Pancreas (tissue), 10 donors: Measurements from ENCODE around the gene ZSWIM6. TPM values are rescaled to one million over a fixed set of nuclear protein-coding genes. Genes with fewer than 3 reads are reported as not detected.

Experiments
- ATAC-seq, 4 donors: fragments of 200-7000 bp; cut with Tn5 transposase; one replicate each; pipeline versions ENCODE4 v1.8.0 to v1.9.1; 2020; ENCODE audit warnings: mild to moderate bottlenecking in 4 of 4, moderate library complexity in 4 of 4
- DNase-seq, 6 donors: peaks; one replicate each; pipeline ENCODE4 v3.0.0-alpha.2; 2020
- FAIRE-seq: peaks from 2 replicates; lab custom pipeline; 2012; peaks lifted over from hg19 to GRCh38; lab: Jason Lieb, UNC
- H3K27ac ChIP-seq, 4 donors: fragments of 200-600 bp; sonication (generic); 1 replicate in 3 of 4; 2 replicates in 1 of 4; pipeline versions ENCODE4 v1.5.0 to v1.8.0; 2020
- H3K27me3 ChIP-seq, 4 donors: fragments of 200-600 bp; one replicate each; pipeline ENCODE4 v1.8.0; 2021
- H3K36me3 ChIP-seq, 3 donors: fragments of 200-600 bp; sonication (generic) in 1 of 3; one replicate each; pipeline versions ENCODE4 v1.5.0 to v1.8.0; 2020 to 2021
- H3K4me1 ChIP-seq, 3 donors: fragments of 200-600 bp; one replicate each; pipeline ENCODE4 v1.8.0; 2021
- H3K4me3 ChIP-seq, 4 donors: fragments of 200-600 bp; sonication (generic) in 2 of 4; one replicate each; pipeline versions ENCODE4 v1.5.0 to v1.8.0; 2020 to 2021
- H3K9me3 ChIP-seq, 4 donors: fragments of 200-600 bp; one replicate each; pipeline ENCODE4 v1.8.0; 2021
- WGBS, 2 donors: extraction: QIAGEN DNeasy Blood & Tissue Kit; methylation state at CpG; one replicate each; pipeline ENCODE4 v1.1.7; 2013; 5-methylcytosine and 5-hydroxymethylcytosine counted together
- intact Hi-C, 3 donors: fragments of 100-400 bp; cut with DNase I; formaldehyde crosslinking; loops; one replicate each; pipeline versions ENCODE4 v1.11.1 to v1.14.2; 2022
- polyA plus RNA-seq, 2 donors: library from polyadenylated mRNA; stranded (reverse); fragments of 200-250 nt; gene quantifications; one replicate each; pipeline ENCODE4 v1.2.3, GENCODE V29; 2013
- total RNA-seq, 6 donors: library from RNA; stranded (reverse); fragmentation: NEBNext Ultra II Directional in 4 of 6; extraction: Animal tissue kit (Norgen Biotek cat#: 25700) in 4 of 6; gene quantifications; one replicate each; pipeline versions ENCODE4 v1.2.1 to v1.2.4, GENCODE V29; 2021 to 2023
- TF ChIP-seq, protein P1 (sequence below), 4 donors: fragments of 200-600 bp; sonication (generic) in 3 of 4; IDR thresholded peaks; one replicate each; pipeline versions ENCODE4 v1.5.0 to v1.8.0; 2021; ENCODE audit warnings: antibody characterized with exemption in 4 of 4
- donor health status: healthy with polysubstance abuse.
- donor health status: DM: no; HTN: no; CAD: no; lungs with moderate emphysema.
- donor health status: DM: no; HTN: no; CAD: no.
- donor health status: control.
- donor health status: control.
- donor health status: Bipolar disorder and iron deficiency.
- donor health status: DM: yes; HTN: yes; CAD: no.
- donor health status: DM: no; HTN: no; CAD: no.
- donor health status: DM: no; HTN: no; CAD: no.
- donor health status: DM: yes; HTN: yes; CAD: no.

The ZSWIM6 gene
- total and polyA plus RNA-seq, 8 donors, result 3.6 to 12.9 (median 6.2) TPM

DNA sequence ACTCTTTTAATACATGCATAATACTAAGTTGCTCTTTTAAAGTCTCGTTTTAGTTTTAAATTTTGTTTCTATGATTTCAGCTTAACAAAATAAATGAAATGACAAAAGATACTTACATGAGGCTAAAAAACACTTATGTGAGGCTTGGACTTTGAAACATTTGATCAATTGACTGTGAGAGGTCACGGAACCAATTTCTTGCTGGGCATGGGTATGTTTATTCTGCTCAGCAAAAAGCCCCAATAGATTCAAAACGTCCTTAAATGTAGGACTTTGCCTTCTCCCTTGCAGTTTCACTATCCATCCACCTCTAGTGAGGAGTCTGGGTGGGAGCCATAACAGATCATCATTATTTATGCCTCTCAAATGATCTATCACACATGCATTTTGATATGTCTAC, 191.9 kb downstream of the ZSWIM6 start:
- H3K27ac ChIP-seq, result no peak overlapping the region
- no peaks in the 10 kb centered on the region for H3K4me1 ChIP-seq
- 65 to 66% methylated on average over 3 of the region's 3 CpGs for WGBS, 2 donors
- H3K27me3 ChIP-seq, result no peaks in the 10 kb centered on the region
- intact Hi-C loops, result no loop called here
- H3K36me3 ChIP-seq, result no peaks in the 10 kb centered on the region
- no peak for ATAC-seq
- TF ChIP-seq, protein P1, sequence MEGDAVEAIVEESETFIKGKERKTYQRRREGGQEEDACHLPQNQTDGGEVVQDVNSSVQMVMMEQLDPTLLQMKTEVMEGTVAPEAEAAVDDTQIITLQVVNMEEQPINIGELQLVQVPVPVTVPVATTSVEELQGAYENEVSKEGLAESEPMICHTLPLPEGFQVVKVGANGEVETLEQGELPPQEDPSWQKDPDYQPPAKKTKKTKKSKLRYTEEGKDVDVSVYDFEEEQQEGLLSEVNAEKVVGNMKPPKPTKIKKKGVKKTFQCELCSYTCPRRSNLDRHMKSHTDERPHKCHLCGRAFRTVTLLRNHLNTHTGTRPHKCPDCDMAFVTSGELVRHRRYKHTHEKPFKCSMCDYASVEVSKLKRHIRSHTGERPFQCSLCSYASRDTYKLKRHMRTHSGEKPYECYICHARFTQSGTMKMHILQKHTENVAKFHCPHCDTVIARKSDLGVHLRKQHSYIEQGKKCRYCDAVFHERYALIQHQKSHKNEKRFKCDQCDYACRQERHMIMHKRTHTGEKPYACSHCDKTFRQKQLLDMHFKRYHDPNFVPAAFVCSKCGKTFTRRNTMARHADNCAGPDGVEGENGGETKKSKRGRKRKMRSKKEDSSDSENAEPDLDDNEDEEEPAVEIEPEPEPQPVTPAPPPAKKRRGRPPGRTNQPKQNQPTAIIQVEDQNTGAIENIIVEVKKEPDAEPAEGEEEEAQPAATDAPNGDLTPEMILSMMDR (IDR thresholded peaks at IDR 0.05), result no peak
- no peak overlapping the region for H3K4me3 ChIP-seq
- no peak for FAIRE-seq
- DNase-seq, result no peak
- no peaks in the 10 kb centered on the region for H3K9me3 ChIP-seq

DNA sequence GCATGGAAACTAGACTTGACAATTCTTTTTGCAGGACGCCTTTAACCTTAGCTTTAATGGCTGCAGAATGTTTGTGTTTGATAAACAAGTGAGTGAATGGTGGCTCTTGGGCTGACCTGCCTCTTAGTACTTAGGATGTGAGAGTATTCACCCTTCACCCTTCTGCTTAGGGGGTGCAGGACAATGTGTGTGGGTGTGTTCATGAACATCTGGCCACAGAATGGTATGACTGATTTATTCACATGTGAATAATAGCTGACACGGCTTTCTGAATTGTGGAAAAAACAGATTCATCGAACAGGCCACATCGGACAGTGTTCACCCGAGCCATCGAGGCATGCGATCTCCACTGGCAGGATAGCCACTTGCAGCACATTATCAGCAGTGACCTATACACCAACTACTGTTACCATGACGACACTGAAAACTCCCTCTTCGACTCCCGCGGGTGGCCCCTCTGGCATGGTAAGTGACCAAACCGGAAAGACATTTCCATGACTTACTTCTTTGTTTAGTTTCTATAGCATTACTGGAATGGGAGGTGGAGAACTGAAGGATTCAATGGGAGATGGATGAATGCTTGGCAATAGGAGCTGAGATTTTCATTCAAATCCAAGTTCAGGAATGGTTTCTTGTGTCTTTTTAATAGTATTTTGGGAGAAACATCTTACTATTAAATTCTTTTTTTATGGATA, 193.6 kb downstream of the ZSWIM6 start:
- TF ChIP-seq, protein P1 (IDR thresholded peaks at IDR 0.05), result no peak
- Histone ChIP-seq H3K4me3 (no peak overlapping the region), H3K36me3 (no peaks in the 10 kb centered on the region), H3K27ac (no peak overlapping the region), H3K4me1 (no peaks in the 10 kb centered on the region), H3K27me3 (no peaks in the 10 kb centered on the region), H3K9me3 (no peaks in the 10 kb centered on the region)
- intact Hi-C loops, result no loop called here
- 72 to 73% methylated on average over 12 of the region's 12 CpGs for WGBS, 2 donors
- peak in 2 of 4 donors; percentile 46 to 58 for ATAC-seq
- no peak for FAIRE-seq
- no peak for DNase-seq

DNA sequence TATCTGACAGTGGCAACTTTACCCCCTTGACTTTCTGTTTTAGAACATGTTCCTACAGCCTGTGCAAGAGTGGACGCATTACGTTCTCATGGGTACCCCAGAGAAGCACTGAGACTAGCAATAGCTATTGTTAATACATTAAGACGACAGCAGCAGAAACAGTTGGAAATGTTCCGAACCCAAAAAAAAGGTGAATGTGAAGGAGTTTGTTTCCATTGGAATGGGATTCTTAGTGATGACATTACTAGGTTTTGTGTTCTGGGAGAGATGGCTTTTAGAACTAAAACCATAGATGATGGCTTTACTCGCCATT, 194.1 kb downstream of the ZSWIM6 start:
- Histone ChIP-seq H3K36me3 (no peaks in the 10 kb centered on the region), H3K4me3 (no peak overlapping the region), H3K27ac (no peak overlapping the region), H3K9me3 (no peaks in the 10 kb centered on the region), H3K27me3 (no peaks in the 10 kb centered on the region), H3K4me1 (no peaks in the 10 kb centered on the region)
- FAIRE-seq (no peak), ATAC-seq (no peak), DNase-seq (no peak)
- 97 to 98% methylated on average over 5 of the region's 5 CpGs for WGBS, 2 donors
- TF ChIP-seq, protein P1 (IDR thresholded peaks at IDR 0.05), result no peak
- intact Hi-C loops, result no loop called here

DNA sequence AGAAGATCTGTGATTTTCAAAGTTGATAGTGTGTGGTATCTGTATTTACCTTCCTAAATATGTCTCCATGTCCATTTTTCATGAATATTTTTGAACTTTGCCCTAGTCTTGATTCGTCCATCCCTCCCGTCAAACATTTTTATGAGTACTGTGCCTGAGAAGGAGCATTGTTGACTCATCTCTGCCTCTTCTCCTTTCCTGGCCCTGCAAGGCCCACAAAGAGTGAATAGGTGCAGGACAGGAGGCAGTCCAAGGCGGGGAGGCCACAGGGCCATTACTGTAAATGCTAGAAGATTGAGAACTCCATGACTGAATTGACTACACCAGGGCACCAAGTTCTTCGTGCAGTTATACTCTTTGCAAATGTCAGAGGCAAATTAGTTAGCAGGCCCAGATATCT, 200.9 kb downstream of the ZSWIM6 start:
- H3K4me3 ChIP-seq, result no peak overlapping the region
- no peaks in the 10 kb centered on the region for H3K4me1 ChIP-seq
- TF ChIP-seq, protein P1 (IDR thresholded peaks at IDR 0.05), result no peak
- intact Hi-C loops, result no loop called here
- DNase-seq, result no peak
- WGBS, 2 donors, result 94 to 95% methylated on average over 4 of the region's 4 CpGs
- no peak for FAIRE-seq
- ATAC-seq, result no peak
- H3K9me3 ChIP-seq, result no peaks in the 10 kb centered on the region
- H3K27ac ChIP-seq, result no peak overlapping the region
- no peaks in the 10 kb centered on the region for H3K36me3 ChIP-seq
- no peaks in the 10 kb centered on the region for H3K27me3 ChIP-seq

DNA sequence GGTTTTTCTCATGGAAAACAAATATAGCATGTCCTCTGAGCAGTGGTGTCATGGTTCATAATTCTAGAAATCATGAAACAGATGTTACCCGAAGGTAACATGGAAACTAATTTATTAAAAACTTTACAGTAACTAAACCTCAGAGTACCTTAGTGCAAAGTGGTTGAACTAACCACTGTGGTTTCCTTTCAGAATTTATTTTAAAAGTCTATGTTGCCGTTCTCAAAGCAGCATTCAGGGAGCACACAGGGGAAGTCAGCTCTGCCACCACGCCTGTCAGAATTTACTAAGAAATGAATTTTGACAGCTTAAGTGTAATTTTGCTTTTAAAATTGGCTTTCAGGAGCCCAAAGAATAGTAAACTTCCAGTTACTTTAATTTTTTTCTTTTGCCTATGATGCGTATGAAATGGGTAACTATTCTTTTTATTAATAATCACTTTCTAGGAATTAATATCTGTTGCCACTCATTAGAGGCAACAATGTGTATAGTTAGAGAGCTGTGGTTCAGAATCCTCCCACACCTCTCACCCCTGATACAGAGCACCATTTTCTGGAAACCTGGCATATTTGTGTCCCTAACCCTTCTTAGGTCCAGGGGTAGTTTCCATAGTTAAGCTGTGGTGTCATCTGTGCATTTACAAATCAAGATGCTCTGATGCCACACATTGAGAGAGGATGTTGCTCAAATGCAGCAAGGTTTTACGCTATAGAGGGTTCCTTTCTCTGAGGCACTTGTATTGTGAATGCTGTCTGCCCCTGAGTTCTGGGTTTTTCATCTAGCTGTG, 202.6 kb downstream of the ZSWIM6 start:
- ATAC-seq, result no peak
- H3K27me3 ChIP-seq, result no peaks in the 10 kb centered on the region
- DNase-seq, result no peak
- intact Hi-C loops, result no loop called here
- no peak overlapping the region for H3K4me3 ChIP-seq
- no peaks in the 10 kb centered on the region for H3K9me3 ChIP-seq
- TF ChIP-seq, protein P1 (IDR thresholded peaks at IDR 0.05), result no peak
- H3K27ac ChIP-seq, result no peak overlapping the region
- peaks cover 0 to 11% (median 0%) of the 10 kb centered on the region in 3 donors for H3K36me3 ChIP-seq
- H3K4me1 ChIP-seq, result no peaks in the 10 kb centered on the region
- 93 to 95% methylated on average over 5 of the region's 5 CpGs for WGBS, 2 donors
- FAIRE-seq, result no peak
